Measurements from ENCODE around the gene EHMT2.
A peak's percentile ranks its signal among the peaks of the same experiment; 100 is the strongest.
"Not testable (repeated sequence)": the region's sequence is repeated elsewhere in the genome, so short reads cannot be mapped to it uniquely, and the experiment has no call there.

EHMT2 gene

DNA sequence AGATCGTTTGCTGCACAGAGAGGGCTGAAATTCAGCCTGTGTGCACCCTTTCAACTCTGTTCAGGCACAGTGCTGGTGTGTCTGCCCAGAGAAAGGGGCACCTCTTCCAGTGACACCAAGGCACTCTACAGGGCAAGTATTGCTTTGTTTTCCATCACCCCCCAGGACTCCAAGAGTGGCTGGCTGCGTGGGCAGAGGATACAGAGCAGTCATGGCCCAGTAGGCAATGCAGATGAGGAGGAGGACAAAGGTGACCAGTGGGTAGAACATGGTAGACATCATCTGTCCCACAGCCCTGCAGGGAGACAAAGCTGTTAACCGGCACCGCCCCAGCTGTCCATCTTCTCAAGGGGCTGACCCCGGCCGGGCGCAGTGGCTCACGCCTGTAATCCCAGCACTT, 28.2 kb downstream of the EHMT2 start:
- DNase-seq: no peak

DNA sequence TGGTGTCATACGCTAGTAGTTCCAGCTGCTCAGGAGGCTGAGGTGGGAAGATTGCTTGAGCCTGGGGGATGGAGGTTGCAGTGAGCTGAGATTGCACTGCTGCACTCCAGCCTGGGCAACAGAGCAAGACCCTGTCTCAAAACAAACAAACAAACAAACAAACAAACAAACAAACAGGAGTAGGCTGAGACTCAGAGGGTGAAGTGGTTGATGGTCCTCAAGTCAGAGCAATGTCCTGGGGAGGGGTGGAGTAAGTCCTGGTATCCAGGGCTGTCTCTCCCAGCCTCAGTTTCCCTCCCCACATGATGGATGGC, 28.9 kb downstream of the EHMT2 start:
- not testable (repeated sequence) for DNase-seq

DNA sequence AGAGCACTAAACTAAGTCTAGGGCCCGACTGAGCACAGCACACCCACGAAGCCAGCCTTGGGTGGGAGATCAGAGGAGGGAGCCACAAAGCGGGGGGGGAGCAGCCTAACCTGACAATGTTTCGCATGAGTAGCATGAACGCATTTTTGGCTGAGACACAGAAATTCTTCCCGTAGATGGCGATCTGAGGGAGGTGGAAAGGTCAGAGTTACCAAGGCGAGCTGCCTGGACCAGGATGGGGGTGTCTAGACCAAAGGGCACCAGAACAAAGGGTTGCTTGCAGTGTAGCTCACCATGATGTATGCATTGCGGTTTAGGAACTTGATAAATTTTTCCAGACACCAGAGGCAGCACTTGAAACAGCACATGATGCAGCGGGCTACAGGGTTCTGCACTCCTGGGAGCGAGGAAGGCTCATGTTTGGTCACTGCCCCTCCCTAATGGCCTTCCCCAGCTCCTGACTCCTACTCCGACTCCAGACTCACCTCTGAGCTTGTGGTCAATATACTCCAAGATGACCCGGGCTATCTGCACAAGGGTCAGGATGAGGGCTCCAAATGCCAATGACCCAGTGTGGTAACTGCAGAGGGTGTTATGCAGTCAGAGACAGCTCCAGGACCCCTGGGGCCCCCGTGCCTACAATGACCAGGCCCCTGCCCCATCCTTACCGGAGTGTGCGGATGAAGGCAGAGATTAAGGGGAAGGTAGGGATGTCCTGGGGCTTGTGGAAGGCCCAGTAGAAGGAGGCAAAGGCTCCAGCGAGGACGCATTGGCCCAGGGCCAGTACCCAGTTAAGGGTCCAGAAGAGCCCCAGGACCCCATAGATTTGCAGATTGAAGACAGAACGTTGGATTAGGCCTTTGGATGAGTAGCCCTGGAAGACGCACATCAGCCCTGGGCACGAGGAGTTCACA, 32.0 kb downstream of the EHMT2 start:
- no peak for DNase-seq

GRCh38 chr6:31864818-31865204, 32.7 kb downstream of the EHMT2 start:
- DNase-seq: no peak

DNA sequence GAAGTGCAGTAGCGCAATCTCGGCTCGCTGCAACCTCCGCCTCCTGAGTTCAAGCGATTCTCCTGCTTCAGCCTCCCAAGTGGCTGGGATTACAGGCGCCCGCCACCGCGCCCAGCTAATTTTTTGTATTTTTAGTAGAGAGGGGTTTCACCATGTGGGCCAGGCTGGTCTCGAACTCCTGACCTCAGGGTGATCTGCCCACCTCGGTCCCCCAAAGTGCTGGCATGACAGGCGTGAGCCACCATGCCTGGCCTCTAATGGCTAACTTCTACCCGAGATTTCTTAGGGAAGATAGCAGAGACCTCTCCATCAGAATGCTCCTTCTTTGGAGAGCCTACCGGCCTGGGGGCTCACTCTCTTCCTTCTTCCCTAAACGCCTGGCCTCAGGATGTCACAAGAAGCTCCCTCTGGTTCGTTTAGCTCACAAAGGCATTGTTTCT, 33.4 kb downstream of the EHMT2 start:
- DNase-seq: not testable (repeated sequence)

GRCh38 chr6:31862344-31863235, 34.9 kb downstream of the EHMT2 start, which contains the start of gene NEU1:
Gene NEU1, minus strand, starts transcription at chr6:31862821. Its CDS starts 45 bp downstream, at chr6:31862776.
- DNase-seq: peak; percentile 100

GRCh38 chr6:31861919-31862343, 35.6 kb downstream of the EHMT2 start:
- DNase-seq: no peak

DNA sequence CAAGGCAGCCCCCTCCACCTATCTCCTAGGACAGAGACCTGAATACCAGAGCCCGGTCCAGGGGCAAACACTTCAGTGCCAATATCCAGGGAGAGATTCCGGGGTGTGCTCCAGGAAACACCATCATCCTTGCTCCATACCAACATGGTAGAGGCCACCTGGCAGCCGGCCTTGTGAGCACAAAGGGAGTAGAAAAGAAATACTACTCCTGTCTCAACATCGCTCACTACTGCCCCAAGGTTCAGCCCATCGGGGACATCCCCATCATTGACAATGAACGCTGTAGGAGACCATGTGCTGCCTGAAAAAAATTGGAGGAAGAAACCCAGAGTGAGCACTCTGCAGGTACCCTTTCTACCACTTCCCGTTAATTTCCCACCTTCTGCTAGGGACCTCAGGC, 36.3 kb downstream of the EHMT2 start:
- no peak for DNase-seq

DNA sequence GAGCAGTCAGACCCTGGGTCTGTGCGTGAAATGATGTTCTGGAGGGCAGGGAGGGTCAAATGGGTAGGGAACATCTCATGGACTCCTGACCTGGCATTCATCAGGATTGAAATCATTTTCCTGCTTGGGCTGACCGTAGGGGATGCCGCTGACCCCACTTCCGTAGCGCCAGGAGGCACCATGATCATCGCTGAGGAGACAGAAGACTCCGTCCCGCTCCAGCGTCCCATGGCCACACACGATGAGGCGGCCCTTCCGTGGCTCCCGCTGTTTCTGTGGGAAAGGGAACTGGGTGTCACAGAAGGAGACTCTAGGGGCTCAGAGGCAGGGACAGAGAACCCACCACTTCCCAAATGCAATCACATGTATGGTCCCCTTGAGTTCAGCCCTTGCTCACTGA, 37.1 kb downstream of the EHMT2 start:
- DNase-seq: no peak

DNA sequence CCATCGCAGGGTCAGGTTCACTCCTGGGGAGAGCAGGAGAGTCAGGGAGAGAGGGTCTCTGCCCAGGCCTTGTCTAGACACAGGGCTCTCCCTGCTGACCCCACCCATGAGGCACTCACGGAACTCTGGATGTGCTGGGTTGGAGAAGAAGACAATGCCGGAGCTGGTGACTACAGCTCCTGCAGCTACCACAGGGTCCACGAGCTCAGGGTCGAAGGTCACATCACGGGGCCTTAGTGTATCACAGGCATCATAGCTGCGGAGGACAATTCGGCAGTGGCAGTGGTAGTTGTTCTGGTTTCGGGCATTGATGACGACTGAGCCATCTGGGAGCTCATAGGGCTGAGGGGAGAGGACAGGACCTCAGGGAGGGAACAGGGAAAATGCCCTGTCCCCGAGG, 37.6 kb downstream of the EHMT2 start:
- DNase-seq: no peak

GRCh38 chr6:31858707-31859106, 38.8 kb downstream of the EHMT2 start:
- DNase-seq: no peak

DNA sequence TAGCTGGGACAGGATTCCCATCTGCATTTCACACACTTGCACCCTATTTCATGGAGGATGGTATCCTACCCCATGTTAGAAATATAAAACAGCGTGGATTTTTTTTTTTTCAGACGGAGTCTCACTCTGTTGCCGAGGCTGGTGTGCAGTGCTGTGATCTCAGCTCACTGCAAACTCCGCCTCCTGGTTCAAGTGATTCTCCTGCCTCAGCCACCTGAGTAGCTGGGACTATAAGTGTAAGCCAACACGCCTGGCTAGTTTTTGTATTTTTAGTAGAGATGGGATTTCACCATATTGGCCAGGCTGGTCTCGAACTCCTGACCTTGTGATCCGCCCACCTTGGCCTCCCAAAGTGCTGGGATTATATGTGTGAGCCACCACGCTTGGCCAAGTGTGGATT, 39.7 kb downstream of the EHMT2 start:
- DNase-seq: not testable (repeated sequence)

- not testable (repeated sequence) for DNase-seq
These were observed 45.3 kb downstream of the EHMT2 start for GRCh38 chr6:31851980-31852718.

GRCh38 chr6:31851485-31851832, 46.0 kb downstream of the EHMT2 start:
- no peak for DNase-seq

GRCh38 chr6:31850765-31851484, 46.6 kb downstream of the EHMT2 start:
- no peak for DNase-seq

- no peak for DNase-seq
These were observed 50.1 kb downstream of the EHMT2 start for GRCh38 chr6:31847276-31847978.

- no peak for DNase-seq
These were observed 53.0 kb downstream of the EHMT2 start for GRCh38 chr6:31844507-31844906.

- no peak for DNase-seq
These were observed 55.4 kb downstream of the EHMT2 start for GRCh38 chr6:31842053-31842452.

DNA sequence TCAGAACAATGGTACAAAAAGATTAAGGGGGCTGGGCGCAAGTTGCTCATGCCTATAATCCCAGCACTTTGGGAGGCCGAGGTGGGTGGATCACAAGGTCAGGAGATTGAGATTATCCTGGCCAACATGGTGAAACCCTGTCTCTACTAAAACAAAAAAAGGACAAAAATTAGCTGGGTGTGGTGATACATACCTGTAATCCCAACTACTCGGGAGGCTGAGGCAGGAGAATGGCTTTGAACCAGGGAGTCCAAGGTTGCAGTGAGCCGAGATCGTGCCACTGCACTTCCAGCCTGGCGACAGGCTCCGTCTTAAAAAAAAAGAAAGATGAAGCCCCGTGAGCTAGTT, 57.7 kb downstream of the EHMT2 start:
- not testable (repeated sequence) for DNase-seq

DNA sequence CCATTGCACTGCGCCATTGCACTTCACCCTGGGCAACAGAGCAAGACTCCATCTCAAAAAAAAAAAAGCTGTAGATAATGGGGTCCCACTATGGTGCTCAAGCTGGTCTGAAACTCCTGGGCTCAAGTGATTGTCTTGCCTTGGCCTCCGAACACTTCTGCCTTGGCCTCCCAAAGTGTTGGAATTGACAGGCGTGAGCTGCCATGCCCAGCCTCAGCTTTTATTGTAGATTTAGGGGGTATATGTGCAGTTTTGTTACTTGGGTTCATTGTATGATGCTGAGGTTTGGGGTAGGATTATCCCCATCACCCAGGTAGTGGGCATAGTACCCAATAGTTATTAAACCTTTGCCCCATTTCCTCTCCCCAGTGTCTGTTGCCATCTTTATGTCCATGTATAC, 58.5 kb downstream of the EHMT2 start:
- no peak for DNase-seq

DNA sequence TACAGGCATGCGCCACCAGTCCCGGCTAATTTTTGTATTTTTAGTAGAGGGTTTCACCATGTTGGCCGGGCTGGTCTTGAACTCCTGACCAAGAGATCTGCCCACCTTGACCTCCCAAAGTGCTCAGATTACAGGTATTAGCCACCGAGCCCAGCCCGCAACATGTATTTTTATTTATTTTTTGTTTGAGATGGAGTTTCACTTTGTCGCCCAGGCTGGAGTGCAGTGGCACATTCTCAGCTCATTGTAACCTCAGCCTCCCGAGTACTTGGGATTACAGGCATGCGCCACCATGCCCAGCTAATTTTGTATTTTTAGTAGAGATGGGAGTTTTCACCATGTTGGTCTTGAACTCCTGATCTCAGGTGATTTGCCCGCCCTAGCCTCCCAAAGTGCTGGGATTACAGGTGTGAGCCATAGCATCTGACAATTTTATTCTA, 59.4 kb downstream of the EHMT2 start:
- not testable (repeated sequence) for DNase-seq
